DMS53 treated with DMSO at 0.1 percent for 48 hours (cell line): ENCODE results near the gene NADSYN1.

Experiments
- DNase-seq: peaks from one replicate; lab custom pipeline; 2025; ENCODE audit not compliant: unreplicated experiment; lab: John Stamatoyannopoulos, UW

NADSYN1 gene

DNA sequence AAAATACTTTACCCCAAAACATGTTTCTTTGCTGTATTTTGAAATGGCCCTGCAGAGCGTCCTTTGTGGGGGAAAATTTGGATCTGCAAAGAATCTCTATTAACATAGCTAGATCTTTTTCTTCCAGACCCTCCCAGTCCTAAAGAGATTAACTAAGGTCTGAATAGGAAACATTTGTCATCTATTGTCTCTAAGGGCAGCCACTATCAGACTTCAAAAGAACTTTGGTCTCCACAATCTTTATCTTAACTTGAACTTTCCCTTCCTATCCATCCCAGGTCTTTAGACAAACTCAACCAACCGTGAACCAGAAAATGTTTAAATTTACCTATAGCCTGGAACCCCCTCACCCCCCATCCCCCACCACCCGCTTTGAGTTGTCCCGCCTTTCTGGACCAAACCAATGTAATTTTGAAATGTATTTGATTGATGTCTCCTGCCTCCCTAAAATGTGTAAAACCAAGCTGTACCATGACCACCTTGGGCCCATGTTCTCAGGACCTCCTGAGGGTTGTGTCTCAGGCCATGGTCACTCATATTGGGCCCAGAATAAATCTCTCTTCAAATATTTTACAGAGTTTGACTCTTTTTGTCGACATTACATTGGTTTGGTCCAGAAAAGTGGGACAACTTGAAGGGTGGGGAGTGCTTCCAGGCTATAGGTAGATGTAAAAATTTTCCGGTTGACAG is 91.7 kb downstream of the NADSYN1 start:
- DNase-seq: no peak

DNA sequence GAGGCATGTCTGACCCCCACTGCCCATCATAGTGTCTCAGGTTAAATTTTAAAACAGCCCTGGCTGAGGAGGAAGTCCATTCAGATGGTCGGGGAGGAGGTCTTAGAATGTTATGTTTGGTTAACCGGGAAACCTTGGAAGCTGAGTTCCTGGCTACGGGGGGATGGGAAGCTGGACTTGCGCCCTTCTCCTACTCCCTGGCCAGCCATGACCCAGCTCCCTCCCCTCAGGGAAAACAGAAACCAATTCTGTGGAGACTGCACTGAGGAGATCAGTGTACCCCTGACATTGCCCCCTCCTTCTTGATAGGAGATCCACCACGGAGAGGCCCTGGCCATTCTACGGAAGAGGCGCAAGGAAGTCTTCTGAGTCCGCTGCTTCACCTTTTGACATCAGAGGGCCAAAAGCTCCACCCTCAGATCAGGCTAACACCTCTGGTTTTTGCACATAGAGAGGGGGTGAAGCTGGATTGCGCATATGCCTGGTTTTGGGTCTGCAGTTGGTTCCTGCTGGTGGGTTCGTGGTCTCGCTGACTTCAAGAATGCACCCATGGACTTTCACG is 92.5 kb downstream of the NADSYN1 start:
- DNase-seq: no peak

DNA sequence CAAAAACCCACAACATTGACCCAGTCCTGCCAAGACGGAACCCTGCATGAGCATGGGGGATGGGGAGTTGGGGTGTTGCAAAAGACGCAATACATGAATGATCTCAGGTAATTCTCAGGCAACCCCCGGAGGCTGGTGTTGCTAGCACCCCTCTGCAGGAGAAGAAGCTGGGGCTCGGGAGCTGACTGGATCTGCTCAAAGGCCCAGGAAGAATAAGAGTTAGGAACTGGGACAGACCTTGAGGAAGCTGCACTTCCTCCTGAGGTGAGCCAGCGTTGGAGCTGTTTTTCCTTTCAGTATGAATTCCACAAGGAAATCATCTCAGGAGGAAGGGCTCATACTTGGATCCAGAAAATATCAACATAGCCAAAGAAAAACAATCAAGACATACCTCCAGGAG is 95.1 kb downstream of the NADSYN1 start, which contains the start of gene KRTAP5-9:
KRTAP5-9 (plus strand) TSS at position 301 of the 400 bp plus-strand sequence. CDS start 238 bp downstream, outside the sequence.
- DNase-seq: no peak

DNA sequence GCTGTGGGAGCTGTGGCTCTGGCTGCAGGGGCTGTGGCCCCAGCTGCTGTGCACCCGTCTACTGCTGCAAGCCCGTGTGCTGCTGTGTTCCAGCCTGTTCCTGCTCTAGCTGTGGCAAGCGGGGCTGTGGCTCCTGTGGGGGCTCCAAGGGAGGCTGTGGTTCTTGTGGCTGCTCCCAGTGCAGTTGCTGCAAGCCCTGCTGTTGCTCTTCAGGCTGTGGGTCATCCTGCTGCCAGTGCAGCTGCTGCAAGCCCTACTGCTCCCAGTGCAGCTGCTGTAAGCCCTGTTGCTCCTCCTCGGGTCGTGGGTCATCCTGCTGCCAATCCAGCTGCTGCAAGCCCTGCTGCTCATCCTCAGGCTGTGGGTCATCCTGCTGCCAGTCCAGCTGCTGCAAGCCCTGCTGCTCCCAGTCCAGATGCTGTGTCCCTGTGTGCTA is 95.7 kb downstream of the NADSYN1 start:
- no peak for DNase-seq
